Nephron (organoid): ENCODE measurements around the gene ST3GAL3.

Experiments
- H3K27ac Mint-ChIP-seq, 3 experiments: 2 replicates each; pipeline ENCODE4 v1.8.0; 2020; ENCODE audit warnings: mixed read lengths in 3 of 3, mild to moderate bottlenecking in 2 of 3, moderate library complexity in 1 of 3
- H3K27me3 Mint-ChIP-seq: 2 replicates; pipeline ENCODE4 v1.8.0; 2021; ENCODE audit warnings: low read depth, mild to moderate bottlenecking, moderate library complexity, mixed read lengths
- H3K36me3 Mint-ChIP-seq: 2 replicates; pipeline ENCODE4 v1.8.0; 2020; ENCODE audit warnings: low read depth, mixed read lengths
- H3K4me1 Mint-ChIP-seq: 2 replicates; pipeline ENCODE4 v1.8.0; 2020; ENCODE audit warnings: mixed read lengths
- H3K4me3 Mint-ChIP-seq, 3 experiments: 2 replicates each; pipeline ENCODE4 v1.8.0; 2020; ENCODE audit warnings: mild to moderate bottlenecking in 3 of 3, mixed read lengths in 3 of 3, moderate library complexity in 2 of 3
- H3K9me3 Mint-ChIP-seq: 2 replicates; pipeline ENCODE4 v1.8.0; 2020; ENCODE audit warnings: mixed read lengths
- CTCF ChIP-seq, 3 experiments: fragments of 200-600 bp; sonication (generic); IDR thresholded peaks; one replicate each; pipeline ENCODE4 v1.5.0; 2021; ENCODE audit warnings: antibody characterized with exemption in 3 of 3; ENCODE audit not compliant: unreplicated experiment in 3 of 3

Gene ST3GAL3

GRCh38 chr1:43930168-43930948 is 223.0 kb downstream of the ST3GAL3 start:
- H3K27ac Mint-ChIP-seq: no peak overlapping the region
- TF ChIP-seq CTCF (IDR thresholded peaks at IDR 0.05; ENCODE audit: unreplicated experiment in 3 of 3): peak; percentile 16 to 46 (median 42)
- peaks cover 12% of the 10 kb centered on the region for H3K36me3 Mint-ChIP-seq
- H3K4me3 Mint-ChIP-seq: no peak overlapping the region
- H3K4me1 Mint-ChIP-seq: peaks cover 16% of the 10 kb centered on the region
- H3K27me3 Mint-ChIP-seq: peaks cover 19% of the 10 kb centered on the region
- H3K9me3 Mint-ChIP-seq: no peaks in the 10 kb centered on the region

GRCh38 chr1:43930949-43931275 is 223.6 kb downstream of the ST3GAL3 start:
- Mint-ChIP-seq H3K27me3 (peaks cover 25% of the 10 kb centered on the region), H3K4me3 (no peak overlapping the region), H3K36me3 (peaks cover 6% of the 10 kb centered on the region), H3K9me3 (no peaks in the 10 kb centered on the region), H3K4me1 (peaks cover 16% of the 10 kb centered on the region), H3K27ac (no peak overlapping the region)
- no peak for TF ChIP-seq CTCF (IDR thresholded peaks at IDR 0.05; ENCODE audit: unreplicated experiment in 3 of 3)

GRCh38 chr1:43931711-43932660 is 224.7 kb downstream of the ST3GAL3 start:
- no peak for TF ChIP-seq CTCF (IDR thresholded peaks at IDR 0.05; ENCODE audit: unreplicated experiment in 3 of 3)
- Mint-ChIP-seq H3K36me3 (peaks cover under 1% of the 10 kb centered on the region), H3K4me1 (peaks cover 16% of the 10 kb centered on the region), H3K27me3 (peaks cover 29% of the 10 kb centered on the region), H3K9me3 (no peaks in the 10 kb centered on the region), H3K27ac (peak overlapping the region in 1 of 3 experiments; percentile 32), H3K4me3 (peak overlapping the region in 1 of 3 experiments; percentile 79)

- Mint-ChIP-seq H3K9me3 (no peaks in the 10 kb centered on the region), H3K4me3 (peak overlapping the region; percentile 68 to 79 (median 72)), H3K27ac (no peak overlapping the region), H3K27me3 (peaks cover 35% of the 10 kb centered on the region), H3K4me1 (peaks cover 16% of the 10 kb centered on the region), H3K36me3 (no peaks in the 10 kb centered on the region)
- no peak for TF ChIP-seq CTCF (IDR thresholded peaks at IDR 0.05; ENCODE audit: unreplicated experiment in 3 of 3)
Observed at GRCh38 chr1:43932786-43933385, 225.6 kb downstream of the ST3GAL3 start.

GRCh38 chr1:43933386-43934100 is 226.2 kb downstream of the ST3GAL3 start, which contains the start of gene ARTN:
ARTN (plus strand) TSS chr1:43933801; CDS start chr1:43935657, 1,856 bp downstream.
- H3K4me3 Mint-ChIP-seq: peak within 1 kb of the TSS; percentile 68 to 80 (median 79)
- peaks cover 40% of the 10 kb centered on the region for H3K27me3 Mint-ChIP-seq
- peaks cover 16% of the 10 kb centered on the region for H3K4me1 Mint-ChIP-seq
- H3K36me3 Mint-ChIP-seq: no peaks in the 10 kb centered on the region
- TF ChIP-seq CTCF (IDR thresholded peaks at IDR 0.05; ENCODE audit: unreplicated experiment in 3 of 3): no peak
- H3K9me3 Mint-ChIP-seq: no peaks in the 10 kb centered on the region
- peak within 1 kb of the TSS in 2 of 3 experiments; percentile 17 to 55 for H3K27ac Mint-ChIP-seq
